Left ventricle myocardium superior (tissue), 1 donor: ENCODE results near the gene MMP3. TPM values are rescaled to one million over a fixed set of nuclear protein-coding genes. Genes with fewer than 3 reads are reported as not detected.
"Not testable (repeated sequence)": the region's sequence is repeated elsewhere in the genome, so short reads cannot be mapped to it uniquely, and the experiment has no call there.

ENCODE experiments used
- ATAC-seq: fragments of 200-7000 bp; cut with Tn5 transposase; one replicate; pipeline ENCODE4 v1.9.1; 2020; ENCODE audit warnings: mild to moderate bottlenecking, moderate library complexity
- DNase-seq: peaks from one replicate; pipeline ENCODE4 v3.0.0-alpha.2; 2020
- intact Hi-C: fragments of 100-400 bp; cut with micrococcal nuclease; formaldehyde crosslinking; loops from one replicate; pipeline ENCODE4 v1.11.0; 2022
- long read RNA-seq: library from polyadenylated mRNA; unstranded; transcript quantifications from one replicate; pipeline ENCODE4 v2.0.0, GENCODE V29; 2021
- total RNA-seq: library from RNA; stranded (reverse); fragmentation: NEBNext Ultra II Directional; extraction: Animal tissue kit (Norgen Biotek cat#: 25700); gene quantifications from one replicate; pipeline ENCODE4 v1.2.1, GENCODE V29; 2021
- donor health status: DM: no; HTN: yes; CAD: no; lungs with severe emphysema.

Gene MMP3
- not detected for total RNA-seq
- long read RNA-seq, result 0 reads

DNA sequence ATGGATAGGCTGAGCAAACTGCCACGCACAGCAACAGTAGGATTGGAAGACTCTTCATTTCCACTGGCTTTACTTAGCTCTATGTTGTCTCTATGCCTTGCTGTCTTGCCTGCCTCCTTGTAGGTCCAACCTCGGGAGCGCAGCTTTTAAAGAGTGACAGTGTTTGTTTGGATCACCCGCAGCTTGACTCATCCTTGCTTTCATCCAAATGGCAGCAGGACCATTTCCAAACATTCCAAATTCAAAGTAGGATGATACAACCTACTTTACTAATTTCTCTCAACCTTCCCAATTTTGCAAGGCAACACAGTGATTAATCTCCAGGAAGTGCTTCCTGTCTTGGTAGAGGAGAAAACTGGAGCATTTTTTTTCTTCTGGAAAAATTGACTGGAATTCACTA is at the start of gene MMP3:
Gene MMP3 (minus strand): TSS at position 121 of the 400 bp plus-strand sequence. CDS start 63 bp downstream, at position 58.
- ATAC-seq (no peak), DNase-seq (no peak)
- intact Hi-C loops, result no loop called here

DNA sequence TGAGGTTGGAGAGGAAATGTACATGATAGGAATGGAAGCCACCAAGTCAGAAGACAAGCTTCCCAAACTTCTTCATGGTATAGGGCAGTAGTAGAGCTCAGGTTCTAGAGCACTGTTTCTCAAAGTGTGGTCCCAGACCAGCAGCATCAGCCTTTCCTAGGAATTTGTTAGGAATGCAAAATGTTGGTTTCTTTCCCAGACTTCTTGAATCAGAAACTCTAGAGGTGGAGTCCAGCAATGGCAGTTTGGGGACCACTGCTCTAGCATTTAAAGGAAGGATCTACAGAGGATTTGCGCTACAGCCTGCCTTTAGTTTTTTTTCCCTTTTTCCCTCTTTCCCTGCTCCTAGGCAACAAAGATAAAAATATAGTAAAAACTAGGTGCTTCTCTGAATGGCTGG is 48.3 kb upstream of the MMP3 start:
- DNase-seq (no peak), ATAC-seq (no peak)
- intact Hi-C loops, result no loop called here

DNA sequence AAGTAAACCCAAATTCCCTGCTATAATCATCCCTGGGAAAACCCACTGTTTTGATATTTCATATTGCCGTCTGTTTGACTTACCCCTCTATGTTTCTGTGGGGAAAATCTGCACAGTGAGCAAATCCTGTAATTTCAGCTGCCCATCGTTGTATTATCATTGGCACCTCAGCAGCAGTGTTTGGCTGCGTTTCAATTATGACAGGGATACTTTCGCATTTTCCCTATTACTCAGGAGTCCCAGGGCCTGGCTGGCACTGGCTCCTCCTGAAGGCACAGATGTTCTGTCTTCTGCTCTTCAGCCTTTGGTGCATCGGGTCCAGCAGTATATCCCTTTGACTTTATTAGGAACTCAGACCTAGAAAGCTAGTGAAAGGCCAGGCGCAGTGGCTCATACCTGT is 43.6 kb upstream of the MMP3 start:
- ATAC-seq, result no peak
- intact Hi-C loops, result no loop called here

DNA sequence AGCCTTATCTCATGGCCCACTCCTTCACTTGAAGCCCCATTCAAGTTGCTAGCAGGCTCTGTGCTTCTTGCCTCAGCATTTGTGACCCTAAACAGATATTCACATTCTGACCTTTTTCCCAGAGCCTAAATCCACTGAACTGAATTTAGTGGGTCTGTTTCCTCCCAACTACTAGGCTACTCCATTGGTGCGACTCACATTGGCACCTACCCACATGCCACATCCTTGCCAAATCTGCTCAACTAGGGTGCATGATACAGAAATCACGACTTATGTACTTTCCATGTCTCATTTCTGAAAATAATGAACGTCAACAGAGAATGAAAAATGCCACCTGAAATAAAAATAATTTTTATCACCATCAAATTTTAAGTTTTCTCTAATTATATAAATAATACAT is 39.7 kb upstream of the MMP3 start:
- DNase-seq, result no peak
- intact Hi-C loops, result no loop called here
- ATAC-seq, result no peak

More for the DNA sequence above, 43.6 kb upstream of the MMP3 start:
- no peak for DNase-seq

DNA sequence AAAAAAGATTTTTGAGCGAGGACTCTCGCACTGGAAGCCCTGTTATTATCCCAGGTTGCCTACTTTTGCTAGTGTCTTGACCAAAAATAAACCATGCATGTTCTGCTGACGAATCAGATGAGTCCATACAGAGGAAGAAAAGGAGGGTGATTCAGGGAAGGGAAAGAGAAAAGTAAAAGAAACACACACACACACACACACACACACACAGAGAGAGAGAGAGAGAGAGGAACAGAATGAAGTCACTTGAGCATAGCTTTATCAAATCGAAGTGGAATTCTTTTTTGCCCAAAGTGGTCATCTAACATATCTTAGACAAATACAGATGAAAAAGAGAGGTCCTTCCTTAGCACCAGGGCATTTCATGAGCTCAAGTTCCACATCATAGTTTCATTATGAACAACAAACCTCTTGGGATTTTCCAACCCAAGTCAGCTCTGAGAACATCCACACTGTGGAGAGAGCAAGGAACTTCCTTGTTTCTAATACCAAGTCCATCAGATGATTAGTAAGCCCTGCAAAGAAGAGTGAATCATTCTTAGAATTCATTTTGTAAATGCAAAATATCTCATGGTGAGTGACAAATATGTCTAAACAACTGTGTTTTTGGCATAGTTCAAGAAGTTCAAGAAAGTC is 39.1 kb upstream of the MMP3 start:
- DNase-seq, result no peak
- intact Hi-C loops, result no loop called here
- no peak for ATAC-seq

DNA sequence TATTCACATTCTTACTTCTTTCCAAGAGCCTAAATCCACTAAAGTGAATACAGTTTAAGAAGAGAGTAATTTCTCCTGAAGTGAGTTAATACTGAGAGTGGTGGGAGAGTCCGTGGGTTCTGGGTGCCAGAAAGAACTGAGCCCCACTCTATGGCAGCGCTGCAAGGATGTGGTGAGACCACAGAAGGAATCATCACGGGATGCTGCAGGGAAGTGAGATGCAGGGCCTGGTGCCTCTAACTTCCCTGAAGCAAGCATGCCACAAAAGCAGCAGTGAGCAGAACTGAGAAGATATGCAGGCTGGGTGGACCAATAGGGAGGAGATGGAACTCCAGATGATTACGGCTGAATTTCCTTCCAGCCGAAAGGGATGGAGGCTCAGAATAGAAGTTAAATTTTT is 36.4 kb upstream of the MMP3 start:
- intact Hi-C loops, result no loop called here
- DNase-seq, result no peak
- no peak for ATAC-seq

DNA sequence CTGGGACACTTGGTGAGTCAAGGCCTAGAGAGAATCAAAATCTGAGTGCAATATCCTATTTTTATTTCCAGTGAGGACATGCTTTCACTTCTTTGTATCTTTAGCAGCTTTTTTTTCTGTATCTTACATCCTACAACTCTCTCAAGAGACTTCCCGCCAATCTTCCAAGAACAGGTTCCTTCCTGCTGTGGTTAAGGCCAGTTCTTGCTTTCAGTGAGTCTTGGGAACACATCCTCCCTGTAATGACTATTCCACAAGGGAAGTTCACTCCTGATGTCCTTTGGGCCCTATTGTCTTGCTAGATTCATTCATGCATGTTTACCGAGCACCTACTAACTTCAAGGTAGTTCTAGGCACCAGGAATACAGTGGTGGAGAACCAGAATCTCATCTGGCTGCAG is 35.2 kb upstream of the MMP3 start:
- intact Hi-C loops, result no loop called here

DNA sequence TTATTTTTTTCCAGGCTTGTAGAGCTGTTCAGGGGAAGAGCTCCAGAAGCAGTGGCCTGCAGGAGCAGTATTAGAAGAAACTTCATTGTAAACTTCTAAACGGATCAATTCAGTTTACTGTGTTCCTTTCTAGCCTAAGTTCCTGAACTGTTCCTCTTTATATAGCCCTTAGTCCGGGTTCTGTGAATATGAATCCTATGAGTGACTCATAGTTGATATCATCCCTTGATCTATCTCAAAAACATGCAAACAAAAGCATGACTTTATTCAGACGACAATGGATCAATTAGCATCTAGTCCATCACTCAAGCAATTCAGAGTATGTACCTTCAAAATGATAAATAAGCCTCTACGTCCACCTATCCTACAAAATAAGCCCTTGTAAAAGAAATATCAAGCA is 31.4 kb upstream of the MMP3 start, which contains the start of gene MMP12:
Gene MMP12 (minus strand): TSS at position 131 of the 400 bp plus-strand sequence. CDS start 45 bp downstream, at position 86.
- intact Hi-C loops, result no loop called here
- no peak for ATAC-seq

More for the DNA sequence above, 35.2 kb upstream of the MMP3 start:
- DNase-seq (no peak), ATAC-seq (no peak)

DNA sequence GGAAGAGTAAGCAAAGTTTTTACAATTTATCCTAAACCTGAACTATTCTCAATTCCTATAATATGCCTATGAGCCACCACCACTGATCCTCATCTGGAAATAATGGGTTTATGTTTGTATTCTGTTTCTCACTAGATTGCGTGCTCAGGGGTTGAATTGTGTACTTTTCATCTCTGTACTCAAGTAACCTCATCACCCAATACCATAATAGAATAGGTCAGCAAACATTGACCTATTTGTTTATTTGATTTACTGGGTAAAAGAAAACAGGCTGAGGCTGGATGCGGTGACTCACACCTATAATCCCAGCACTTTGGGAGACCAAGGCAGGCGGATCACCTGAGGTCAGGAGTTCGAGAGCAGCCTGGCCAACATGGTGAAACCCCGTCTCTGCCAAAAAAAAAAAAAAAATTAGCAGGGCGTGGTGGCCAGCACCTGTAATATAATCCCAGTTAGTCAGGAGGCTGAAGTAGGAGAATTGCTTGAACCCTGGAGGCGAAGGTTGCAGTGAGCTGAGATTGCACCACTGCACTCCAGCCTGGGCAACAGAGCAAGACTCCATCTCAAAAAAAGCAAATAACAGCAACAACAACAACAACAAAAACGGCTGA is 26.1 kb upstream of the MMP3 start:
- intact Hi-C loops, ATAC-seq: not testable (repeated sequence)

More for the DNA sequence above, 31.4 kb upstream of the MMP3 start, which contains the start of gene MMP12:
- no peak for DNase-seq

DNA sequence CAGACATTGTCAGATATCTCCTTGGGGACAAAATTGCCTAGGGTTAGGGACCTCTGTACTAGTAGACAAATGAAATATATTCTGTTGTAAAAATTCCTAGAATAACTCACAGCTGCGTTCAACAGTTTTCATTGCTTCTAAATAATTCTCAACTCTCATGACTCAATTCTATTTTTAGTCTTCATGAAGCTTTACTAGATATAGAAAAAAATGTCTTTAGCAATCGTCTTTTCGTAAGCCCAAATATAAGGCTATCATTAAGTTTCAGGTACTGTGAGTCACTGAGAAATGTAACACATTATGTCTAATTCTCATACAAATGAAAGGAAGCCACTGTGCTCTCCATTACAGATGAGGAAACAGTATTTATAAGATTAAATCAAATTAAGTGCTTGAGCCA is 24.9 kb upstream of the MMP3 start:
- ATAC-seq (no peak), DNase-seq (no peak)
- intact Hi-C loops, result no loop called here

More for the DNA sequence above, 26.1 kb upstream of the MMP3 start:
- DNase-seq, result not testable (repeated sequence)

DNA sequence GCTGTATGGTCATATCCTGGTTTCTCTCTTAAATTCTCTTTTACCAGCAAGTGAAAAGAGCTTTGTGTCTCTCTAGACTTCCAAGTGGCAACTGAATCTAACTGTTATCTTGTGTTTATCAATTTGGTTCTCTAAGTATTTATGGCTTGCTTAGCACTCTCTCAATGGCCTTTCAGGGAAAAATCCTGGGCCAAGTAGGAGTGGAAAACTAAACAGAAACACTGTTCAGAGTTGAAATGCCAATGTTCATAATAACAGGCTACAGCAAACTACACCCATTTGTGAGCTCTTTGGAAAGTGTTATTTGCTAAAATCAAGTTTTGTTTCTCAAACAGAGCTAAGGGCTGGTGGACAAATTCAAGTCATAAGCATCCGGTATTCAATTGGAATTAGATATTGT is 21.3 kb upstream of the MMP3 start:
- ATAC-seq (no peak), DNase-seq (no peak)
- intact Hi-C loops, result no loop called here

DNA sequence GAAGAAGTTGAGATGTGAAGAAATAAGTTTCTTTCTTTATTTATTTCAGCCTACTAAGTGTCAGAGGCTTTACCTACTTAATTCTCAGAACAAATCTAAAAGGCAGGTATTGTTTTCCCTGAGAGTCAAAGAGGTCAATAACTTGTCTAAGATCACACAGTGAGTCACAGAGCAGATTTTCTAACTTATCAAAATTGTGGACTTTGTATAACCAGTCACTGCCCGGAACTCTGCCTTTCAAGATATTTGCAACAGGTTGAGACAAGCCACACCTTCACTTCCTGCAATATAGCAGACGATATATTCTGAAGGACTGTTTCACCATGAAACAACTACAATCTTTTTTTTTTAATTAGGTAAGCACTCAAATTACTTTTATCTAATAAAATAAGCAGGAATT is 10.5 kb upstream of the MMP3 start:
- intact Hi-C loops, result no loop called here
- ATAC-seq, result no peak

DNA sequence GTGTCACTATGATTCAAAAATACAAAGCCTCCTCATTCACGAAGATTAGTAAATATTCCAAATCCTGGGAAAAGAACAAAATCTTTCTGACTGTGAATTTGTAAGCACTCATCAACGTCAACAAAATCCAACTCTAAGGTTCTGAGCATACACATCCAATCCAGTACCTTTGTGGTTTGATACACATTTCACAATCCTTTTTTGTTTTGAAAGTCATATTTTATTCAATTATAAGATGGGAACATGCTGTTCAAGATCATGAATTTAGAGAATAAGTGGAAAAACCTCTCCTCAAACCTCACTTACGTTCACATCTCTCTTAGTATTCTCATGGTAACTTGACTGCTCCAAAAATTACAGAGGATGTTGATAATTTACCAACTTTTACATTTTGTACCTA is 9.6 kb upstream of the MMP3 start:
- DNase-seq, result no peak
- no peak for ATAC-seq
- intact Hi-C loops, result no loop called here

More for the DNA sequence above, 10.5 kb upstream of the MMP3 start:
- DNase-seq, result no peak

DNA sequence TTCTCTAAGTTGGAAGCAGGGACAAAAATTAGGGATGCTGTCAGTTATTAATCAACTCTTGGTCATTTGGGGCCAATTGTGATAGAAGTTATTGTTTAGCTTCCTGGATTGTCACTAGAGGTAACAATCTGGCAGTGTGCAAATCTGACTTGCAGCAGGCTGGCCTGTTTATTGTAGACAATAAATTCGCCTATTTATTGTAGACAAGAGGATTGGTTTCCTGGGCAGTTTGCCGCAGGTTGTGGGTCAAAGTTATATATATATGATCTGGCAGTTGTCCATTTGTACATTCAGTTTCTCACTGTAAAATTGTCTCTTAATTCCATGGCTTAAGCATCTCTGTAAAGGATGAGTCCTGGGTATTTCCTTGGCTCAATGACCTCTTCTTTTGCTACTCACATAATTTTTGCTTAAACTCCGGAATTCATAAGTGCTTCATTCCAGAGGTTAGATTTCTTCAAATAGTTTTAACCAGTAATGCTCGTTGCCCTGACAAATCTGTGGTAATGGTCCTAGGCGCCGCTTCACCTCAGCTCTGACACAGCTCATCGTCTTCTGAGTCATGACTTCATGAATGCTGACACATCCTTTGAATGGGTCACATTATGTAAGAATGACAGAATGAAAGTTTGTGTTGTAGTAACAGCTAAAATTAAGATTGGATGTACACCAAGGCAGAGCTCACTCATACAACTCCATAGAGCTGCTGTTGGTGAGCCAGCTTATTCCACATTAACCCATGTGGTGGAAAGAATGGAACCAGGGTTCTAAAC is 7.8 kb upstream of the MMP3 start:
- ATAC-seq (no peak), DNase-seq (no peak)
- intact Hi-C loops, result no loop called here

DNA sequence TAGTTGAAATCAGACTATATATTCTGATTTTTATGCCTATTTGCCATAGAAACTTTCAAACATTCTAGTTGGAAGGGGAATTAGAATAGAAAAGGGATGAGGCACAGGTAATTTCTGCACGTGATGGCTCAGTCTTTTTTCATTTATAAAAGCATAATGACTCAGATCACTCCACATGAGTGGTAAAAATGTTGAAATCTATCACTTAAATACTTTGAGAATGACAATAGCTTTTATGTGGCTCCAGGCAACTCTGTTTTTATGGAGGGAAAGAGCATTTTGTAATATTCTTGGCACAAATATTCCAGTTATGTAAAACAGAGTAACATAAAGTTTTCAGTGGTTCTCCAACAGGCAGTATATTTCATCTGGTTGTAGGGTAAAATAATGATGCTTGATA is 5.9 kb upstream of the MMP3 start:
- DNase-seq (no peak), ATAC-seq (no peak)
- intact Hi-C loops, result no loop called here

DNA sequence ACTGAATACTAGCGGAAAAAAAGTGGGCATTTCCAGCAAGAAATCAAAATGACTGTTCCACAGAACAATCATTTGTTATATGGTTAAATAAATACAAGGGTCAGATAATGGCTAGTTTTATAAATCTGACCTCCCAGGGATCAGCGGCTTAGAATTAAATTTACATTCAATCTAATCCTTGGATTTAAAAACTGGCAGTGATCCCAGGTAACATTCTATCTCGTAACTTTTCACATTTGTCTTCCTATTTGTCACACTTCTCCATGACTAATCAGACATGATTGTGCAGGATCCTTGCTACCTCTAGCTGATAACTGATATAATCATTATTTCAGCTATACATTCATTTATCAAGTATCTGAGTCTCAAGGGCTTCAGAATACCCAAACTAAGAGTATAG is 2.9 kb upstream of the MMP3 start:
- intact Hi-C loops, result no loop called here
- ATAC-seq, result no peak

DNA sequence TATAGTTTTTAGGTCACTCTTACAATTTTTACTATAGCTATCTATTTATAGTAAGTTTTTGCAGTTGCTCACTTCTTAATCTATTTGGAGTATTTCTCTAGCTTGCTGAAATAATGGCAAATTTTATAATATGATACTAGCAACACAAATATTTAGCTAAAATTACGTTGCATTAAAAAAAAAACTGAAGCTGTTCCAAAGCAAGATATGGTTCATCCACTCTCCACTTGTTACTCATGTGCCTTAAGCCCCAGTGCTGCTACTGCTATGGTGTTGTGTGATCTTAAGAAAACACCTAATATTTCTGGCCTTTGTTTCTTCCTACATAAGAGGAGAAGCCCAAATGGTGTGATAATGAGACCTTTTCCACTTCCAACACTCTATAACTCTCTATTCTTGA is 479 bp downstream of the MMP3 start:
- no peak for ATAC-seq
- DNase-seq, result no peak
- intact Hi-C loops, result no loop called here

More for the DNA sequence above, 2.9 kb upstream of the MMP3 start:
- no peak for DNase-seq

DNA sequence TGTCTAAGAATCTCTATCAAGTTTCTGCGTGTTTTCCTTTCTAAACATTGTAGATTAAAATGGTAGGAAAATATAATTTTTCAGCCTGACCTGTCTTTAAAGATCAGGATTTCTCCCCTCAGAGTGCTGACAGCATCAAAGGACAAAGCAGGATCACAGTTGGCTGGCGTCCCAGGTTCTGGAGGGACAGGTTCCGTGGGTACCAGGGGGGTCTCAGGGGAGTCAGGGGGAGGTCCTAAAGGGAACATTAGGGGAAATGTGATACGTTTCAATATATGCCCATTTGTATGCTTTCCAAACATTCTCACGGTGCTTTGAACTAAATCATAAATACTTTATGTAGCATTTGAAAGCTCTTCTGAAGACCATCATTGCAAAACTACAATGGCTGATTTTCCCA is 3.4 kb downstream of the MMP3 start:
- DNase-seq (no peak), ATAC-seq (no peak)
- intact Hi-C loops, result no loop called here

DNA sequence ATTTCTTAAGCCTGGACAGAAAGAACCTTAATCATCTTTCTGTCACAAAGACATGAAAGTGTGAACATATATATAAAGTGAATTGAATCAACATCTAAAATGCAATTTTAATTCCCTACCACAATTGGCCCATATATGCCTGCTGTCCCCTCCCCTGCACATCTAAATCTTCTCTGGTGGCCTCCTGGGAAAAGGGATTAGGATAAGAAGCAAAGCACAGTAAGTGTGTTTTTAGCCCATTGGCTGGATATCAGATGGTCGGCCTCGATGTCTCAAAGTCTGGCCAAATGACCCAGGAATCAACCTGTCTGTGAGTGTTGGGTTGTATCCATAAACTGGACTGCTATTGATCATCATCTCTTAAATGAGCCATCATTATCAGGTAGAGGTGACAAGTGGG is 5.8 kb downstream of the MMP3 start:
- ATAC-seq, result no peak
- no peak for DNase-seq

DNA sequence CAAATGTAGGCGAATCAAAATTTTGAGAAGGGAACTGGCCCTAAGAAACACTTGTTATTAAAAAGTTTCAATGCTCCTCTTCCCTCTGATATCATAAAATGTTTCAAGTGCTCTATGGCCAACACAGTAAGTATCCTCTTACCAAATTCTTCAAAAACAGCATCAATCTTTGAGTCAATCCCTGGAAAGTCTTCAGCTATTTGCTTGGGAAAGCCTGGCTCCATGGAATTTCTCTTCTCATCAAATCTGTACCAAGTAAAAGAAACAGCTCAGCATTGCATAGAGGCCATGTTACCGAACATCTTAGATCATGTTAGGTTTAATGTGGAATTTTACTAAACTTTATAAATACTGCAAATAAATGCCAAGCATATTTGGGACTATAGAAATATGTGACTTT is 6.3 kb downstream of the MMP3 start:
- intact Hi-C loops, result no loop called here
- no peak for DNase-seq

More for the DNA sequence above, 5.8 kb downstream of the MMP3 start:
- intact Hi-C loops, result no loop called here

More for the DNA sequence above, 6.3 kb downstream of the MMP3 start:
- no peak for ATAC-seq
